Spleen (tissue), 7 donors: ENCODE data around the gene NT5DC2.

Experiments
- CTCF ChIP-seq, 11 experiments: fragments of 200-600 bp in 7 of 11; fragments of 450-650 bp in 4 of 11; sonication (generic) in 4 of 11; IDR thresholded peaks in 8 of 11; conservative IDR thresholded peaks in 3 of 11; 1 replicate in 7 of 11; 2 replicates in 4 of 11; pipeline versions ENCODE4 v1.4.0 to v1.8.0; 2016 to 2021; ENCODE audit warnings: antibody characterized with exemption in 11 of 11, inconsistent platforms in 4 of 11, mild to moderate bottlenecking in 1 of 11
- POLR2A ChIP-seq, 3 donors: fragments of 450-650 bp; IDR thresholded peaks; one replicate each; pipeline ENCODE4 v1.5.1; 2017; ENCODE audit warnings: antibody characterized with exemption in 3 of 3, mild to moderate bottlenecking in 1 of 3
- donor health status: DM: no; HTN: no; CAD: no; lungs with moderate emphysema.
- donor health status: DM: no; HTN: no; CAD: no.
- donor health status: DM: no; HTN: no; CAD: no.

- TF ChIP-seq CTCF (IDR thresholded peaks at IDR 0.05 in 8 of 11, conservative IDR thresholded peaks at IDR 0.05 in 3 of 11) (no peak), POLR2A (IDR thresholded peaks at IDR 0.05) (no peak)
Observed at GRCh38 chr3:52539010-52539653, 5.5 kb upstream of the NT5DC2 start.
